OCI-LY3 (cell line): Measurements from ENCODE around the gene EIF2AK3.

Source experiments
- H2AFZ ChIP-seq: fragments of 200-600, 300-600 bp; shearing (Covaris generic); 2 replicates; pipeline ENCODE4 v1.6.0; 2014; ENCODE audit warnings: antibody characterized with exemption, low read depth, low read length
- H3K27ac ChIP-seq: fragments of 200-600, 300-600 bp; sonication (generic); 2 replicates; pipeline ENCODE4 v1.5.1; 2014; ENCODE audit warnings: mild to moderate bottlenecking, low read length, moderate library complexity, mixed read lengths
- H3K27me3 ChIP-seq: fragments of 200-600, 300-600 bp; sonication (generic); 2 replicates; pipeline ENCODE4 v1.6.1; 2014; ENCODE audit warnings: low read depth, low read length, mixed read lengths
- H3K36me3 ChIP-seq: fragments of 200-600, 300-600 bp; sonication (generic); replicated peaks from 2 replicates; pipeline ENCODE3; 2014; ENCODE audit warnings: low read depth, low read length, mixed read lengths
- H3K4me1 ChIP-seq: fragments of 300-600, 200-600 bp; sonication (generic); 2 replicates; pipeline ENCODE4 v1.6.1; 2014; ENCODE audit warnings: low read length, mixed read lengths
- H3K4me2 ChIP-seq: fragments of 200-600, 300-600 bp; sonication (generic); 2 replicates; pipeline ENCODE4 v1.6.1; 2014; ENCODE audit warnings: low read length, mixed read lengths
- H3K4me3 ChIP-seq: fragments of 300-600, 200-600 bp; sonication (generic); 2 replicates; pipeline ENCODE4 v1.5.1; 2014; ENCODE audit warnings: antibody characterized with exemption, mild to moderate bottlenecking, low read length, moderate library complexity
- H3K79me2 ChIP-seq: fragments of 300-600, 200-600 bp; shearing (Covaris generic); 2 replicates; pipeline ENCODE4 v1.6.1; 2014; ENCODE audit warnings: mild to moderate bottlenecking, low read length, mixed read lengths
- H3K9ac ChIP-seq: fragments of 300-600, 200-600 bp; shearing (Covaris generic); 2 replicates; pipeline ENCODE4 v1.6.0; 2014; ENCODE audit warnings: mild to moderate bottlenecking, low read length, moderate library complexity
- H3K9me3 ChIP-seq: fragments of 200-600, 300-600 bp; shearing (Covaris generic); 2 replicates; pipeline ENCODE4 v1.6.1; 2014; ENCODE audit warnings: low read length, mixed read lengths; ENCODE audit not compliant: insufficient read depth
- H4K20me1 ChIP-seq: fragments of 200-600, 300-600 bp; sonication (generic); 2 replicates; pipeline ENCODE4 v1.6.1; 2016; ENCODE audit warnings: low read length, mixed read lengths; ENCODE audit not compliant: insufficient read depth
- EZH2phosphoT487 ChIP-seq: fragments of 200-600 bp; shearing (Covaris generic); IDR thresholded peaks from 2 replicates; pipeline ENCODE4 v1.6.1; 2018; ENCODE audit warnings: antibody characterized with exemption, mixed run types, low read depth
- TF ChIP-seq, protein P1 (sequence below): fragments of 200-600, 300-600 bp; sonication (generic); IDR thresholded peaks from 2 replicates; pipeline ENCODE4 v1.5.1; 2014; ENCODE audit warnings: antibody characterized with exemption, low read length, low read depth

EIF2AK3 gene

DNA sequence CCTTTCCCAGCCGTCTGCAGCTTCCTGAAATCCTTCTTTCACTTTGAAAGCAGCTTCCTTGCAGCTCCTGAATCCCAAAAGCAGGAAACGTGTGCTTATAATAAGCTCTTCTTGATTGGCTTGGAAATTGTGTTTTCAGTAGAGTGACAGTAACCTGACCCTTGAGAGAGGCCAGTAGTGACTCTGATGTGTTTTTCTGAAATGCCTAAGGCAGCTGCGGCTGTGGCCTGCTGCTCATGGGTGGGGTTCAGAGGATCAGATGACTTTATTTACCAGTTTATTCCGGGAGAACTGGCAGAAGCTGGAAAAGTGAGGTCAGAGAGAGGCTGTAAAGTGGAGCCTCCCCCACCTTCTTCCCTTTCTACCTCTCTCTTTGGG is 32.3 kb upstream of the EIF2AK3 start:
- no peaks in the 10 kb centered on the region for H3K9me3 ChIP-seq
- H4K20me1 ChIP-seq = no peaks in the 10 kb centered on the region
- H3K27me3 ChIP-seq = 0 out of 2 replicates have a peak, but pooled peaks cover 3% of the 10 kb centered on the region
- no peak overlapping the region for H2AFZ ChIP-seq
- no peaks in the 10 kb centered on the region for H3K79me2 ChIP-seq
- no peak overlapping the region for H3K9ac ChIP-seq
- no peaks in the 10 kb centered on the region for H3K4me1 ChIP-seq
- no peak overlapping the region for H3K27ac ChIP-seq
- no peak overlapping the region for H3K4me2 ChIP-seq
- no peak for TF ChIP-seq EZH2phosphoT487
- TF ChIP-seq, protein P1, sequence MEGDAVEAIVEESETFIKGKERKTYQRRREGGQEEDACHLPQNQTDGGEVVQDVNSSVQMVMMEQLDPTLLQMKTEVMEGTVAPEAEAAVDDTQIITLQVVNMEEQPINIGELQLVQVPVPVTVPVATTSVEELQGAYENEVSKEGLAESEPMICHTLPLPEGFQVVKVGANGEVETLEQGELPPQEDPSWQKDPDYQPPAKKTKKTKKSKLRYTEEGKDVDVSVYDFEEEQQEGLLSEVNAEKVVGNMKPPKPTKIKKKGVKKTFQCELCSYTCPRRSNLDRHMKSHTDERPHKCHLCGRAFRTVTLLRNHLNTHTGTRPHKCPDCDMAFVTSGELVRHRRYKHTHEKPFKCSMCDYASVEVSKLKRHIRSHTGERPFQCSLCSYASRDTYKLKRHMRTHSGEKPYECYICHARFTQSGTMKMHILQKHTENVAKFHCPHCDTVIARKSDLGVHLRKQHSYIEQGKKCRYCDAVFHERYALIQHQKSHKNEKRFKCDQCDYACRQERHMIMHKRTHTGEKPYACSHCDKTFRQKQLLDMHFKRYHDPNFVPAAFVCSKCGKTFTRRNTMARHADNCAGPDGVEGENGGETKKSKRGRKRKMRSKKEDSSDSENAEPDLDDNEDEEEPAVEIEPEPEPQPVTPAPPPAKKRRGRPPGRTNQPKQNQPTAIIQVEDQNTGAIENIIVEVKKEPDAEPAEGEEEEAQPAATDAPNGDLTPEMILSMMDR = no peak
- H3K4me3 ChIP-seq = no peak overlapping the region
- H3K36me3 ChIP-seq = no peaks in the 10 kb centered on the region

DNA sequence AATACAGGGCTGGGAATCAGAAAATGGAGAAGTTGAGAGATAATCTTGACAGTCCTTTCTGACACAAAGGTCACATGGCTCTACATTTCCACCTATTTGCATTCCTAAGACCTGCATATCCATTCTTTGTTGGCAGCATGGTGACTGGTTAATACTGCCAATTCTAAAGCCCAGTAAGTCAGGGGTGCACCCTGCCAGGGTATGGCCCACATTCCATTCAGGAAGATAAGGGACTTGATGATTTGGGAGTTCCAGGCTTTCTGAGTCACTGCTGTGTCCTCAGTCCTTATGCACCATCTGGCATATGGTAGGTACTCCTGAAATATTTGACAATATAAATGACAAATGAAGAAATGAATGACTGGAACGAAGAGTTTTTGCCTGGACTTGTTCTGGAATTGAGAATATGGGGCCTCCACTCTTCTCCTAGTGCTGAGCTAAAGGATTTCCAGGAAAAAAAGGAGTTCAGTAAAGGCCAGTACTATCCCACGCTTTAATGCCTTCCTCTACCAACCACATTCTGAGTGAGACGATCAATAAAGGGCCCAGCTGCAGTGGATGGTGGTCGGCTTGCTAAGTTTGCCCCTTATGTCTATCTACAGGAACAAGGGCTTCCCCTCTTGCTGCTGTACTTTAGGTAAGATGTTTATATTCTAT is 31.7 kb upstream of the EIF2AK3 start:
- Histone ChIP-seq H4K20me1 (no peaks in the 10 kb centered on the region), H3K4me3 (no peak overlapping the region), H3K27ac (no peak overlapping the region), H3K79me2 (no peaks in the 10 kb centered on the region), H3K4me1 (no peaks in the 10 kb centered on the region), H3K4me2 (no peak overlapping the region), H2AFZ (no peak overlapping the region), H3K9ac (no peak overlapping the region), H3K9me3 (no peaks in the 10 kb centered on the region), H3K36me3 (no peaks in the 10 kb centered on the region), H3K27me3 (0 out of 2 replicates have a peak, but pooled peaks cover 3% of the 10 kb centered on the region)
- TF ChIP-seq EZH2phosphoT487 = no peak
- TF ChIP-seq, protein P1 = no peak

DNA sequence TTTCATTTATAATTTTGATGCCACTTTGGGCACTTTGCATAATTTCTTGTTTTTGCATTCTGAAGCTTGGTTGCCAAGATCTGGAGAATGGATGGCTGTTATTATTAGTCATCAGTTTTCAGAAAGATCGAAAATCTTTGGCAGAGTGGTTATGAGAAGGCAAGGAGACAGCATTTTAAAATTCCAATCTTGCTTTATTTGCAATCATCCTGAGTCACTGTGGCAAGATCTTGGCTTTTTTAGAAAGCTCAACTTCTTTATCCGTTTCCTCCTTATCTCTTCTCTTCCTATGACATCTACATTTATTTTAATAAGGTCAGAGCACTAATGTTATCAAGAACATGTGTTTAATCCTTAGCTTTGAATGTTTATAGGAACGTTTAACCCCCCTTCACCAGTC is 31.1 kb upstream of the EIF2AK3 start:
- H3K4me1 ChIP-seq = no peaks in the 10 kb centered on the region
- H3K4me3 ChIP-seq = no peak overlapping the region
- TF ChIP-seq, protein P1 = no peak
- TF ChIP-seq EZH2phosphoT487 = no peak
- H4K20me1 ChIP-seq = no peaks in the 10 kb centered on the region
- H3K79me2 ChIP-seq = no peaks in the 10 kb centered on the region
- no peak overlapping the region for H2AFZ ChIP-seq
- 0 out of 2 replicates have a peak, but pooled peaks cover 3% of the 10 kb centered on the region for H3K27me3 ChIP-seq
- no peak overlapping the region for H3K4me2 ChIP-seq
- H3K36me3 ChIP-seq = no peaks in the 10 kb centered on the region
- H3K9ac ChIP-seq = no peak overlapping the region
- H3K9me3 ChIP-seq = no peaks in the 10 kb centered on the region
- H3K27ac ChIP-seq = no peak overlapping the region

DNA sequence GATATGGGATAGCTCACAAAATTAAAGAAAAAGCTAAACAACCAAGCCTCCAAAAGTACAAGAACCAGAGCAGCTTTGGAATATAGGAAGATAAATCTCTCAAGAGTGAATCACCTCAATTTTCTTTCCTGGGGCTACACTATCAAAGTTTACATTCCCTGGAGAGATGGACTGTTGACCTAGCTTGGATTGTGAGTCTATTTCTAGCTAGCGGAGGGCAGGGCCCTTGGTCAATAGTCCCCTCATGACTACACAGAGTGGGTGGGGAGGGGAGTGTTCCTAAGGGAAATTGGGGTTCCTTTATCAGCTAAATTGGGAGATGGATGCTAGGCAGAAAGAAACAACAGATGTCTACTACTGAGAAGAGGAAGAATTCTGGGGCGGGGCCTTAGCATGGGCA is 29.9 kb upstream of the EIF2AK3 start:
- Histone ChIP-seq H4K20me1 (no peaks in the 10 kb centered on the region), H3K27ac (no peak overlapping the region), H3K4me3 (no peak overlapping the region), H3K4me1 (no peaks in the 10 kb centered on the region), H3K79me2 (no peaks in the 10 kb centered on the region), H2AFZ (no peak overlapping the region), H3K27me3 (no peaks in the 10 kb centered on the region), H3K36me3 (no peaks in the 10 kb centered on the region), H3K9me3 (no peaks in the 10 kb centered on the region), H3K9ac (no peak overlapping the region), H3K4me2 (no peak overlapping the region)
- no peak for TF ChIP-seq EZH2phosphoT487
- TF ChIP-seq, protein P1 = no peak
